Body of pancreas (tissue), 4 donors: Measurements from ENCODE around the gene LRP1-AS. TPM values are rescaled to one million over a fixed set of nuclear protein-coding genes. Genes with fewer than 3 reads are reported as not detected.

ENCODE experiments used
- ATAC-seq: fragments of 150-250 bp; one replicate; pipeline ENCODE4 v1.9.1; 2016
- DNase-seq, 4 donors: peaks; one replicate each; pipeline ENCODE4 v3.0.0-alpha.2; 2019
- H3K27ac ChIP-seq, 4 donors: fragments of 200-600 bp; sonication (generic); 1 replicate in 3 of 4; 2 replicates in 1 of 4; pipeline versions ENCODE4 v1.5.1 to v1.6.1; 2016 to 2019; ENCODE audit warnings: mild to moderate bottlenecking in 1 of 4, mixed read lengths in 1 of 4, moderate library complexity in 1 of 4
- H3K27me3 ChIP-seq, 2 donors: fragments of 200-600 bp; sonication (generic); one replicate each; pipeline ENCODE4 v1.6.0; 2016; ENCODE audit warnings: mild to moderate bottlenecking in 1 of 2
- H3K36me3 ChIP-seq, 2 donors: fragments of 200-600 bp; sonication (generic); replicated peaks in 1 of 2; 2 replicates each; pipeline ENCODE4 v1.5.1; 2016; ENCODE audit warnings: low read depth in 2 of 2; ENCODE audit not compliant: insufficient read depth in 1 of 2
- H3K4me1 ChIP-seq: fragments of 200-600 bp; sonication (generic); one replicate; pipeline ENCODE4 v1.6.0; 2016
- H3K4me3 ChIP-seq, 2 donors: fragments of 200-600 bp; sonication (generic); 1 replicate in 1 of 2; 2 replicates in 1 of 2; pipeline ENCODE4 v1.5.1; 2016 to 2019
- H3K9me3 ChIP-seq, 3 donors: fragments of 200-600 bp; sonication (generic); 1 replicate in 2 of 3; 2 replicates in 1 of 3; pipeline ENCODE4 v1.5.1; 2016
- CTCF ChIP-seq, 7 experiments: fragments of 450-650 bp in 4 of 7; fragments of 200-600 bp in 3 of 7; sonication (generic) in 3 of 7; IDR thresholded peaks; one replicate each; pipeline ENCODE4 v1.5.1; 2016 to 2019; ENCODE audit warnings: antibody characterized with exemption in 7 of 7
- POLR2A ChIP-seq, 3 donors: fragments of 450-650 bp; IDR thresholded peaks; one replicate each; pipeline ENCODE4 v1.6.1; 2016; ENCODE audit warnings: antibody characterized with exemption in 3 of 3, mild to moderate bottlenecking in 2 of 3
- WGBS, 2 donors: methylation state at CpG; one replicate each; pipeline ENCODE4 v1.1.5; 2017; 5-methylcytosine and 5-hydroxymethylcytosine counted together
- intact Hi-C: fragments of 100-400 bp; cut with DNase I; formaldehyde crosslinking; loops from one replicate; pipeline ENCODE4 v1.15.1; 2023
- total RNA-seq, 2 donors: library from RNA; depleted of rRNA; stranded (reverse); fragments of >200 nt; gene quantifications; one replicate each; pipeline ENCODE4 v1.1.0, GENCODE V29; 2016

The LRP1-AS gene
- total RNA-seq, 2 donors from 2014 or later = not detected

GRCh38 chr12:57129889-57130288 is 17.5 kb downstream of the LRP1-AS start:
- intact Hi-C loops = loop anchor here (5.0 kb wide), 1 partner anchor 47 kb away; no protein-coding TSS in a partner anchor
- DNase-seq = peak in 1 of 4 donors; percentile 49
- peak overlapping the region in 3 of 4 donors; percentile 9 to 94 (median 33) for H3K27ac ChIP-seq
- no peaks in the 10 kb centered on the region for H3K9me3 ChIP-seq
- peak overlapping the region in 1 of 2 donors; percentile 63 for H3K4me3 ChIP-seq
- no peaks in the 10 kb centered on the region for H3K27me3 ChIP-seq
- ATAC-seq = no peak
- no peaks in the 10 kb centered on the region for H3K36me3 ChIP-seq
- TF ChIP-seq POLR2A (IDR thresholded peaks at IDR 0.05) (peak in 1 of 3 donors; percentile 19), CTCF (IDR thresholded peaks at IDR 0.05) (no peak)
- peaks cover 15% of the 10 kb centered on the region for H3K4me1 ChIP-seq

DNA sequence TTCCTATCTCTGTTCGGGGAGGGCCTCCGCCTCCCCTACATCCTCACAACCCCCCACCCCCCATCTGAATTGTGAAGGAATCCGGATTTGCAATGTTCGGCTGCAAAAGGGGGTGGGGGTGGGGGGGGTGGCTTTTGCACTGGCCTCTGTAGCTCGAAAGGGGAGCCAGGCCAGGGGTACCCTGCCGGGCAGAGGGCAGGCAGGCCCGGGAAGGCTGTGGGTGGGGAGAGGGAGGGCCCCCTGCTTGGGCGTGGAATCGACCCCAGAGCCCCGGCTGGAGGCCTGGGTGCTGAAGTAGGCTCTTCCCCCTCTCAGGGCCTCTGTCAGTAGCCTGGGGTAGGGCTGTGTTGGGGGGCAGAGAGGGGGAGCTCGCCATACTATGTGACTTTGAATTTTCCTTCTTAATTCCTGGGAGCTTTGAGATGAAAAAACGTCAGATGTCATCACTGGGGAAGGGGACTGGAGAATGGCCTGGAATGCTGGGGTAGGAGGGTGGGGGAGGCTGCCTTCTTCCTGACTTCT is 18.0 kb downstream of the LRP1-AS start:
- intact Hi-C loops = no loop called here
- ATAC-seq (no peak), DNase-seq (no peak)
- peaks cover 15% of the 10 kb centered on the region for H3K4me1 ChIP-seq
- peak overlapping the region in 1 of 2 donors; percentile 63 for H3K4me3 ChIP-seq
- H3K9me3 ChIP-seq = no peaks in the 10 kb centered on the region
- peak overlapping the region in 2 of 4 donors; percentile 33 to 94 for H3K27ac ChIP-seq
- TF ChIP-seq CTCF (IDR thresholded peaks at IDR 0.05) (no peak), POLR2A (IDR thresholded peaks at IDR 0.05) (no peak)
- 26 to 51% methylated on average over 3 to 12 of the region's 12 CpGs for WGBS, 2 donors
- no peaks in the 10 kb centered on the region for H3K27me3 ChIP-seq
- no peaks in the 10 kb centered on the region for H3K36me3 ChIP-seq

DNA sequence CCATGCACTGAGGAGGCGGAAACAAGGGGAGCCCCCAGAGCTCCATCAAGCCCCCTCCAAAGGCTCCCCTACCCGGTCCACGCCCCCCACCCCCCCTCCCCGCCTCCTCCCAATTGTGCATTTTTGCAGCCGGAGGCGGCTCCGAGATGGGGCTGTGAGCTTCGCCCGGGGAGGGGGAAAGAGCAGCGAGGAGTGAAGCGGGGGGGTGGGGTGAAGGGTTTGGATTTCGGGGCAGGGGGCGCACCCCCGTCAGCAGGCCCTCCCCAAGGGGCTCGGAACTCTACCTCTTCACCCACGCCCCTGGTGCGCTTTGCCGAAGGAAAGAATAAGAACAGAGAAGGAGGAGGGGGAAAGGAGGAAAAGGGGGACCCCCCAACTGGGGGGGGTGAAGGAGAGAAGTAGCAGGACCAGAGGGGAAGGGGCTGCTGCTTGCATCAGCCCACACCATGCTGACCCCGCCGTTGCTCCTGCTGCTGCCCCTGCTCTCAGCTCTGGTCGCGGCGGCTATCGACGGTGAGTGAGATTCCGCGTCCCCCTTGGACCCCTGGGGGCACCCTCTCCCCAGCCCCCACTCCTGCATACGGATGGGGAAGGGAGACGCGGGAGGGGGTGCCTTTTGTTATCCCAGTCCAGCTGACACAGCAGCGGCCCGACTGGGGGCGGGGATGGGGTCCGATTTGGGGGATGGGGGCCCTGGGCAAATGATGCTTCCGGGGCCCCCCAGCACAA is 18.7 kb downstream of the LRP1-AS start:
- intact Hi-C loops = no loop called here
- 5 to 15% methylated on average over 8 to 32 of the region's 35 CpGs for WGBS, 2 donors
- ATAC-seq (no peak), DNase-seq (no peak)
- Histone ChIP-seq H3K4me3 (peak overlapping the region; percentile 60 to 63), H3K36me3 (no peaks in the 10 kb centered on the region), H3K4me1 (peaks cover 15% of the 10 kb centered on the region), H3K27ac (peak overlapping the region; percentile 13 to 94 (median 88)), H3K9me3 (no peaks in the 10 kb centered on the region), H3K27me3 (no peaks in the 10 kb centered on the region)
- TF ChIP-seq CTCF (IDR thresholded peaks at IDR 0.05) = no peak
- no peak for TF ChIP-seq POLR2A (IDR thresholded peaks at IDR 0.05)

- no peaks in the 10 kb centered on the region for H3K9me3 ChIP-seq
- DNase-seq (peak; percentile 78 to 83 (median 82)), ATAC-seq (peak; percentile 85)
- TF ChIP-seq CTCF (IDR thresholded peaks at IDR 0.05) = no peak
- TF ChIP-seq POLR2A (IDR thresholded peaks at IDR 0.05) = peak; percentile 56 to 80 (median 69)
- H3K4me1 ChIP-seq = peaks cover 15% of the 10 kb centered on the region
- H3K27ac ChIP-seq = peak within 1 kb of the TSS; percentile 83 to 94 (median 88)
- H3K27me3 ChIP-seq = no peaks in the 10 kb centered on the region
- WGBS, 2 donors = 1% methylated on average over 29 to 51 of the region's 57 CpGs
- H3K36me3 ChIP-seq = no peaks in the 10 kb centered on the region
- intact Hi-C loops = no loop called here
- H3K4me3 ChIP-seq = peak within 1 kb of the TSS; percentile 60 to 63
Observed at GRCh38 chr12:57127726-57128518, 19.5 kb downstream of the LRP1-AS start, which contains the start of gene LRP1. TSS of gene LRP1 (plus strand) at chr12:57128483. CDS start at chr12:57128965, 482 bp downstream.
